Panc1 (cell line): ENCODE measurements around the gene C11orf54. TPM values are rescaled to one million over a fixed set of nuclear protein-coding genes. Genes with fewer than 3 reads are reported as not detected.
A peak's percentile ranks its signal among the peaks of the same experiment; 100 is the strongest.
"Not testable (repeated sequence)": the region's sequence is repeated elsewhere in the genome, so short reads cannot be mapped to it uniquely, and the experiment has no call there.

Experiments
- ATAC-seq: fragments of 200-7000 bp; cut with Tn5 transposase; 2 replicates; pipeline ENCODE4 v1.9.1; 2020; ENCODE audit warnings: mild to moderate bottlenecking, moderate library complexity
- BruUV-seq: library from RNA; stranded (reverse); fragments of 400-500 nt; replicated peaks from 2 replicates; lab custom pipeline; 2021; lab: Mats Ljungman, UMichigan
- CTCF ChIA-PET: fragments of 300-600 bp; sonication (Branson Sonifier 250); formaldehyde crosslinking; loops from one replicate; lab custom pipeline; 2022; ENCODE audit warnings: antibody characterized with exemption; lab: Charles Lee
- POLR2A ChIA-PET: fragments of 300-600 bp; sonication (Branson Sonifier 250); formaldehyde crosslinking; loops from one replicate; lab custom pipeline; 2022; ENCODE audit warnings: antibody characterized with exemption; lab: Charles Lee
- DNase-seq: peaks from one replicate; pipeline ENCODE4 v3.0.0-alpha.2; 2010; ENCODE audit warnings: low read depth, low spot score
- H3K27ac ChIP-seq: 2 replicates; pipeline ENCODE4 v1.5.1; 2011; ENCODE audit warnings: mild to moderate bottlenecking, low read length, inconsistent platforms
- H3K27me3 ChIP-seq: fragments of 200-500 bp; sonication (Bioruptor generic); 2 replicates; pipeline ENCODE4 v1.6.0; 2014; ENCODE audit warnings: low read length, inconsistent platforms; ENCODE audit not compliant: control insufficient read depth, insufficient read depth
- H3K36me3 ChIP-seq: fragments of 200-500 bp; sonication (Bioruptor generic); 2 replicates; pipeline ENCODE4 v1.5.1; 2014; ENCODE audit warnings: inconsistent platforms, mild to moderate bottlenecking, low read length, moderate library complexity; ENCODE audit not compliant: control insufficient read depth, insufficient read depth
- H3K4me1 ChIP-seq: 2 replicates; pipeline ENCODE4 v1.5.1; 2011; ENCODE audit warnings: inconsistent platforms, mild to moderate bottlenecking, low read length, moderate library complexity; ENCODE audit not compliant: control insufficient read depth, insufficient read depth
- H3K4me3 ChIP-seq, 2 experiments: 2 replicates each; pipeline ENCODE4 v1.5.1; 2011 to 2012; ENCODE audit warnings: low read depth in 2 of 2, low read length in 2 of 2, mild to moderate bottlenecking in 2 of 2, inconsistent platforms in 1 of 2, moderate library complexity in 1 of 2
- H3K9me3 ChIP-seq: fragments of 200-500 bp; sonication (Bioruptor generic); 2 replicates; pipeline ENCODE4 v1.5.1; 2014; ENCODE audit warnings: low read depth, mild to moderate bottlenecking, inconsistent platforms, low read length, moderate library complexity; ENCODE audit not compliant: control insufficient read depth, insufficient read depth
- POLR2AphosphoS5 ChIP-seq: IDR thresholded peaks from 2 replicates; pipeline ENCODE4 v1.6.1; 2012; ENCODE audit warnings: mild to moderate bottlenecking, low read depth, low read length, moderate library complexity
- SIN3A ChIP-seq: IDR thresholded peaks from 2 replicates; pipeline ENCODE4 v1.6.1; 2012; ENCODE audit warnings: low read depth, mild to moderate bottlenecking, low read length, moderate library complexity, borderline replicate concordance; ENCODE audit not compliant: insufficient read depth
- TCF7L2 ChIP-seq: IDR thresholded peaks from 2 replicates; pipeline ENCODE4 v1.6.1; 2011; ENCODE audit warnings: mild to moderate bottlenecking, low read depth, low read length, inconsistent platforms
- in situ Hi-C: cut with HindIII; loops from 2 replicates; pipeline ENCODE4 v1.10.0; 2016; ENCODE audit warnings: low sequenced_read_pairs, low pct_unique_long_range_greater_than_20kb
- intact Hi-C: fragments of 100-400 bp; cut with micrococcal nuclease; formaldehyde crosslinking; loops from one replicate; pipeline ENCODE4 v1.10.0; 2022; ENCODE audit not compliant: unreplicated experiment
- total RNA-seq: library from RNA; stranded (reverse); gene quantifications from one replicate; pipeline ENCODE4 v1.2.1, GENCODE V29; 2021; ENCODE audit not compliant: unreplicated experiment
- TF ChIP-seq, protein P1 (sequence below), 2 experiments: IDR thresholded peaks; 2 replicates each; pipeline ENCODE4 v1.6.1; 2011 to 2012; ENCODE audit warnings: low read depth in 2 of 2, control low read depth in 1 of 2, low read length in 1 of 2, mild to moderate bottlenecking in 1 of 2, moderate library complexity in 1 of 2; ENCODE audit not compliant: insufficient read depth in 1 of 2
- TF ChIP-seq, protein P2 (sequence below): fragments of 450-650 bp; IDR thresholded peaks from 2 replicates; pipeline ENCODE4 v1.5.1; 2017; ENCODE audit warnings: mild to moderate bottlenecking

The C11orf54 gene
- total RNA-seq, 1 experiment from 2014 or later: 31.0 TPM

DNA sequence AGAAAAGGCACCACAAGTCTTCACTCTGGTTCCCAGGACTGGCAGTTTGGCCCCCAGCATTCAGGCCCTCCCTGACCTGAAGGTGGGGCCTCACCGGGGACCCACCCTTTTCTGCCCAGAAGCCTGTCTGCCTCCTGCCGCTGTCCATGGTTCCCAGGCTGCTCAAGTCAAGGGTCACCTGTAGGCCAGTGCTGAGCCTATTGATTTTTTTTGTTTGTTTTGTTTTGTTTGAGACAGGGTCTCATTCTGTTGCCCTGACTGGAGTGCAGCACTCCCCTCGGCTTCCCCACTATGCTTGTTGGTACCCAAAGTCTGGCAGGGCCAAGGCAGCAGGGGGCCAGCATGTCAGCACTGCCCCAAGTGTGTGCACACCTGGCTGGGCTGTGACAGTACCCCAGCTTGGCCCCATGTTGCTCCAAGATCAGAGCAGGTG lies 31.6 kb downstream of the C11orf54 start:
- DNase-seq: no peak
- no peaks in the 10 kb centered on the region for H3K4me1 ChIP-seq
- ChIA-PET POLR2A (no interaction called here), CTCF (no interaction called here)
- no peaks in the 10 kb centered on the region for H3K27me3 ChIP-seq
- ATAC-seq: no peak
- TF ChIP-seq TCF7L2: no peak
- TF ChIP-seq, protein P1, sequence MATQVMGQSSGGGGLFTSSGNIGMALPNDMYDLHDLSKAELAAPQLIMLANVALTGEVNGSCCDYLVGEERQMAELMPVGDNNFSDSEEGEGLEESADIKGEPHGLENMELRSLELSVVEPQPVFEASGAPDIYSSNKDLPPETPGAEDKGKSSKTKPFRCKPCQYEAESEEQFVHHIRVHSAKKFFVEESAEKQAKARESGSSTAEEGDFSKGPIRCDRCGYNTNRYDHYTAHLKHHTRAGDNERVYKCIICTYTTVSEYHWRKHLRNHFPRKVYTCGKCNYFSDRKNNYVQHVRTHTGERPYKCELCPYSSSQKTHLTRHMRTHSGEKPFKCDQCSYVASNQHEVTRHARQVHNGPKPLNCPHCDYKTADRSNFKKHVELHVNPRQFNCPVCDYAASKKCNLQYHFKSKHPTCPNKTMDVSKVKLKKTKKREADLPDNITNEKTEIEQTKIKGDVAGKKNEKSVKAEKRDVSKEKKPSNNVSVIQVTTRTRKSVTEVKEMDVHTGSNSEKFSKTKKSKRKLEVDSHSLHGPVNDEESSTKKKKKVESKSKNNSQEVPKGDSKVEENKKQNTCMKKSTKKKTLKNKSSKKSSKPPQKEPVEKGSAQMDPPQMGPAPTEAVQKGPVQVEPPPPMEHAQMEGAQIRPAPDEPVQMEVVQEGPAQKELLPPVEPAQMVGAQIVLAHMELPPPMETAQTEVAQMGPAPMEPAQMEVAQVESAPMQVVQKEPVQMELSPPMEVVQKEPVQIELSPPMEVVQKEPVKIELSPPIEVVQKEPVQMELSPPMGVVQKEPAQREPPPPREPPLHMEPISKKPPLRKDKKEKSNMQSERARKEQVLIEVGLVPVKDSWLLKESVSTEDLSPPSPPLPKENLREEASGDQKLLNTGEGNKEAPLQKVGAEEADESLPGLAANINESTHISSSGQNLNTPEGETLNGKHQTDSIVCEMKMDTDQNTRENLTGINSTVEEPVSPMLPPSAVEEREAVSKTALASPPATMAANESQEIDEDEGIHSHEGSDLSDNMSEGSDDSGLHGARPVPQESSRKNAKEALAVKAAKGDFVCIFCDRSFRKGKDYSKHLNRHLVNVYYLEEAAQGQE (IDR thresholded peaks at IDR 0.05; ENCODE audit: insufficient read depth in 1 of 2, low read depth in 2 of 2, low read length in 1 of 2): peak; percentile 73 to 75; a peak in 3 of 4 replicates
- H3K9me3 ChIP-seq: no peaks in the 10 kb centered on the region
- no peaks in the 10 kb centered on the region for H3K36me3 ChIP-seq
- no peak overlapping the region for H3K4me3 ChIP-seq
- intact Hi-C loops (no loop called here), in situ Hi-C loops (no loop called here)
- no TSS peak for BruUV-seq
- no peak overlapping the region for H3K27ac ChIP-seq

DNA sequence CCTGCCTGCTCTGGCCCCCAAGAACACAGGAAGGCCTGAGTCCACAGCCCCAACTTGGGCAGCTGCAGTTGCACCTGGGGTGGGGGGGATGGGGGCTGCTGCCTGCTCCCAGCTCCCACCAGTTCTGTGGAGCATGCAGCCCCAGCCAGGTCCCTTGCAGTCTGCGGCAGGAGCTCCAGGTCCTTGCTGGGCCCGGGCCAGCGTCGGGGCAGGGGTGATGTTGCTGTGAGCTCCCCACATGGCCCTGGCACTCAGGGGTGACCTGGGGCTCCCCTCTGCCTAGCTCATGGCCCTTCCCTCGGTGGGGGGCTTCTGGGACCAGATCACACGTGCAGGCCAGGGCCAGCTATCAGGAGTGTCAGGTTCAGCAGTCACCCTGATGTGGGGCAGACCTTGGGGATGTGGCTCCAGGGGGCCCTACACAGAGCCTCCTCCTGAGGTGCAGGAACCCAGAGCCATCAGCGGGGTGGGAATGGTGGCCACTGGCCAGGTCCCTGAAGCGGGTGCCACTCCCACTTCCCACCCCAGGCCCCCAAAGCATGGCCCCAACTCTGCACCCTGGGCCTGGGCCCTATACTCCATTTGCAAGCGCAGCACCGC lies 32.2 kb downstream of the C11orf54 start:
- Histone ChIP-seq H3K4me3 (no peak overlapping the region), H3K9me3 (no peaks in the 10 kb centered on the region), H3K36me3 (no peaks in the 10 kb centered on the region), H3K4me1 (no peaks in the 10 kb centered on the region), H3K27me3 (no peaks in the 10 kb centered on the region), H3K27ac (no peak overlapping the region)
- no peak for DNase-seq
- no peak for ATAC-seq
- POLR2A ChIA-PET: no interaction called here
- CTCF ChIA-PET: no interaction called here
- in situ Hi-C loops: no loop called here
- TF ChIP-seq POLR2AphosphoS5: no peak
- TF ChIP-seq, protein P1 (IDR thresholded peaks at IDR 0.05; ENCODE audit: insufficient read depth in 1 of 2, low read depth in 2 of 2, low read length in 1 of 2): no peak
- TF ChIP-seq SIN3A: no peak
- TF ChIP-seq TCF7L2: no peak
- TF ChIP-seq, protein P2, sequence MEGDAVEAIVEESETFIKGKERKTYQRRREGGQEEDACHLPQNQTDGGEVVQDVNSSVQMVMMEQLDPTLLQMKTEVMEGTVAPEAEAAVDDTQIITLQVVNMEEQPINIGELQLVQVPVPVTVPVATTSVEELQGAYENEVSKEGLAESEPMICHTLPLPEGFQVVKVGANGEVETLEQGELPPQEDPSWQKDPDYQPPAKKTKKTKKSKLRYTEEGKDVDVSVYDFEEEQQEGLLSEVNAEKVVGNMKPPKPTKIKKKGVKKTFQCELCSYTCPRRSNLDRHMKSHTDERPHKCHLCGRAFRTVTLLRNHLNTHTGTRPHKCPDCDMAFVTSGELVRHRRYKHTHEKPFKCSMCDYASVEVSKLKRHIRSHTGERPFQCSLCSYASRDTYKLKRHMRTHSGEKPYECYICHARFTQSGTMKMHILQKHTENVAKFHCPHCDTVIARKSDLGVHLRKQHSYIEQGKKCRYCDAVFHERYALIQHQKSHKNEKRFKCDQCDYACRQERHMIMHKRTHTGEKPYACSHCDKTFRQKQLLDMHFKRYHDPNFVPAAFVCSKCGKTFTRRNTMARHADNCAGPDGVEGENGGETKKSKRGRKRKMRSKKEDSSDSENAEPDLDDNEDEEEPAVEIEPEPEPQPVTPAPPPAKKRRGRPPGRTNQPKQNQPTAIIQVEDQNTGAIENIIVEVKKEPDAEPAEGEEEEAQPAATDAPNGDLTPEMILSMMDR: no peak
- intact Hi-C loops: no loop called here
- no TSS peak for BruUV-seq

DNA sequence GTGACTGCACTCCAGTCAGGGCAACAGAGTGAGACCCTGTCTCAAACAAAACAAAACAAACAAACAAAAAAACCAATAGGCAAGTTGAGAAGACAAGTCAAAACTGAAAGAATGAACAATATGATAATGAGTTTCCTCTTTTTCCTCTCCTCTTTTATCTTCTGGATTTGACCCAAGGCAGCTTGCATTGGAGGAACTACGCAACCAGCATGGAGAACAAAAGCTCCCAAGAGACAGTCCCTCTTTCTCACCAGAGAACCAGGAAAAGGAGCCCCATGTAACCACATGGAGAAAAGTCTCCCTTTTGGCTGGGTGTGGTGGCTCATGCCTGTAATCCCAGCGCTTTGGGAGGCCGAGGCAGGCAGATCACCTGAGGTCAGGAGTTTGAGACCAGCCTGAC lies 33.1 kb downstream of the C11orf54 start:
- H3K27ac ChIP-seq, CTCF ChIA-PET, intact Hi-C loops, POLR2A ChIA-PET, H3K27me3 ChIP-seq, ATAC-seq, H3K9me3 ChIP-seq, H3K4me3 ChIP-seq, H3K4me1 ChIP-seq, DNase-seq, in situ Hi-C loops, BruUV-seq, H3K36me3 ChIP-seq: not testable (repeated sequence)
